ENCODE results near the gene DOCK6.

GRCh38 chr19:11261971-11262839 lies at the start of gene DOCK6:
- TF ChIP-seq POLR2A (IDR thresholded peaks at IDR 0.05; ENCODE audit: low read length) (no peak), GATA1 (IDR thresholded peaks at IDR 0.05; ENCODE audit: low read depth, low read length) (no peak)

Data from erythroblast (primary cell).